DND-41 (cell line): ENCODE data around the gene FNDC3B.

Experiments
- EZH2 ChIP-seq: IDR thresholded peaks from 3 replicates; pipeline ENCODE4 v1.6.1; 2012; ENCODE audit warnings: borderline replicate concordance, low read depth, mild to moderate bottlenecking, moderate library complexity, low read length, inconsistent platforms; ENCODE audit not compliant: severe bottlenecking
- TF ChIP-seq, protein P1 (sequence below): IDR thresholded peaks from 2 replicates; pipeline ENCODE4 v1.5.1; 2012; ENCODE audit warnings: borderline replicate concordance, low read length, moderate library complexity, mild to moderate bottlenecking; ENCODE audit not compliant: poor library complexity, severe bottlenecking; ENCODE audit errors: extremely low read depth

DNA sequence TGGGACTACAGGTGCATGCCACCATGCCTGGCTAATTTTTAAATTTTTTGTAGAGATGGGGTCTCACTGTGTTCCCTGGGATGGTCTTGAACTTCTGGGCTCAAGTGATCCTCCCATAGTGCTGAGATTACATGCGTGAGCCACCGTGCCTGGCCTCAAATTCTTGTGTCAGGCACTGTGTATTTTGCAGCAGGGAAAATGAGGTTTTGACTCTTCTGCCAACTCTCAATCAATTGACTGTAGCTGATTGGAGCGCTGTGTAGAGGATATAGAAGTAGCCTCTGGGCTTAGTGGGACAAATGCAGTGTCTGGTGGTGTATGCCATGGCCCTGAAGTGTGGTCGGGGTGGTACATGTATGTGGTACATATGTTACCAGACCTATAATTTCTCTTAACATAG lies 152.3 kb downstream of the FNDC3B start:
- TF ChIP-seq, protein P1, sequence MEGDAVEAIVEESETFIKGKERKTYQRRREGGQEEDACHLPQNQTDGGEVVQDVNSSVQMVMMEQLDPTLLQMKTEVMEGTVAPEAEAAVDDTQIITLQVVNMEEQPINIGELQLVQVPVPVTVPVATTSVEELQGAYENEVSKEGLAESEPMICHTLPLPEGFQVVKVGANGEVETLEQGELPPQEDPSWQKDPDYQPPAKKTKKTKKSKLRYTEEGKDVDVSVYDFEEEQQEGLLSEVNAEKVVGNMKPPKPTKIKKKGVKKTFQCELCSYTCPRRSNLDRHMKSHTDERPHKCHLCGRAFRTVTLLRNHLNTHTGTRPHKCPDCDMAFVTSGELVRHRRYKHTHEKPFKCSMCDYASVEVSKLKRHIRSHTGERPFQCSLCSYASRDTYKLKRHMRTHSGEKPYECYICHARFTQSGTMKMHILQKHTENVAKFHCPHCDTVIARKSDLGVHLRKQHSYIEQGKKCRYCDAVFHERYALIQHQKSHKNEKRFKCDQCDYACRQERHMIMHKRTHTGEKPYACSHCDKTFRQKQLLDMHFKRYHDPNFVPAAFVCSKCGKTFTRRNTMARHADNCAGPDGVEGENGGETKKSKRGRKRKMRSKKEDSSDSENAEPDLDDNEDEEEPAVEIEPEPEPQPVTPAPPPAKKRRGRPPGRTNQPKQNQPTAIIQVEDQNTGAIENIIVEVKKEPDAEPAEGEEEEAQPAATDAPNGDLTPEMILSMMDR = no peak
- no peak for TF ChIP-seq EZH2
